Spleen (tissue), 7 donors: ENCODE results near the gene SEC24A.

Experiments
- POLR2AphosphoS5 ChIP-seq, 3 donors: sonication (generic); formaldehyde crosslinking; IDR thresholded peaks; one replicate each; pipeline ENCODE4 v1.5.1; 2017; ENCODE audit warnings: antibody characterized with exemption in 3 of 3
- TF ChIP-seq, protein P1 (sequence below), 11 experiments: fragments of 200-600 bp in 7 of 11; fragments of 450-650 bp in 4 of 11; sonication (generic) in 4 of 11; IDR thresholded peaks in 8 of 11; conservative IDR thresholded peaks in 3 of 11; 1 replicate in 7 of 11; 2 replicates in 4 of 11; pipeline versions ENCODE4 v1.4.0 to v1.8.0; 2016 to 2021; ENCODE audit warnings: antibody characterized with exemption in 11 of 11, inconsistent platforms in 4 of 11, mild to moderate bottlenecking in 1 of 11
- donor health status: DM: no; HTN: no; CAD: no; lungs with moderate emphysema.
- donor health status: DM: no; HTN: no; CAD: no.
- donor health status: DM: no; HTN: no; CAD: no.

DNA sequence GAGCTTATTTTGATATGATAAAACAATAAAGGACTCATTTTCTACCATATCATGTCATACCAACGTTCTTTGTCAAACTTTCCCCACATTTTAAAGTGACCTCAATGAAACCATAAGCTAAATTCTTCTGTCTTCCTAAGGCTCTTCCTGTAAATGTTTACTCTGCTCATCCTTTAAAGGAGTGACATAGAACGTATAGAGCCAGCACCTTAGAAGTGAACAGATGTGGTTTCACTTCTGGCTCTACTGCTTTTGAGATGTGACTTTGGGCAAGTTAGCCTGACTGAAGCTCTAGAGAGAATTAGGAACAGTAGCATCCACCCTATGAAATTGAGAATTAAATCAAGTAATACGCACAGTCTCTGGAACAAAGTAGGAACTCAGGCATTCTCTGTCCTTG is 40.0 kb upstream of the SEC24A start:
- TF ChIP-seq, protein P1, sequence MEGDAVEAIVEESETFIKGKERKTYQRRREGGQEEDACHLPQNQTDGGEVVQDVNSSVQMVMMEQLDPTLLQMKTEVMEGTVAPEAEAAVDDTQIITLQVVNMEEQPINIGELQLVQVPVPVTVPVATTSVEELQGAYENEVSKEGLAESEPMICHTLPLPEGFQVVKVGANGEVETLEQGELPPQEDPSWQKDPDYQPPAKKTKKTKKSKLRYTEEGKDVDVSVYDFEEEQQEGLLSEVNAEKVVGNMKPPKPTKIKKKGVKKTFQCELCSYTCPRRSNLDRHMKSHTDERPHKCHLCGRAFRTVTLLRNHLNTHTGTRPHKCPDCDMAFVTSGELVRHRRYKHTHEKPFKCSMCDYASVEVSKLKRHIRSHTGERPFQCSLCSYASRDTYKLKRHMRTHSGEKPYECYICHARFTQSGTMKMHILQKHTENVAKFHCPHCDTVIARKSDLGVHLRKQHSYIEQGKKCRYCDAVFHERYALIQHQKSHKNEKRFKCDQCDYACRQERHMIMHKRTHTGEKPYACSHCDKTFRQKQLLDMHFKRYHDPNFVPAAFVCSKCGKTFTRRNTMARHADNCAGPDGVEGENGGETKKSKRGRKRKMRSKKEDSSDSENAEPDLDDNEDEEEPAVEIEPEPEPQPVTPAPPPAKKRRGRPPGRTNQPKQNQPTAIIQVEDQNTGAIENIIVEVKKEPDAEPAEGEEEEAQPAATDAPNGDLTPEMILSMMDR (IDR thresholded peaks at IDR 0.05 in 8 of 11, conservative IDR thresholded peaks at IDR 0.05 in 3 of 11) = no peak
- no peak for TF ChIP-seq POLR2AphosphoS5 (IDR thresholded peaks at IDR 0.05)
